ENCODE data around the gene PPP1R3D.
A peak's percentile ranks its signal among the peaks of the same experiment; 100 is the strongest.

The PPP1R3D gene

GRCh38 chr20:59948212-59948611 lies 8.1 kb upstream of the PPP1R3D start:
- no peak for DNase-seq (ENCODE audit: low read depth in 2 of 2)

GRCh38 chr20:59947376-59947775 lies 7.3 kb upstream of the PPP1R3D start:
- no peak for DNase-seq (ENCODE audit: low read depth in 2 of 2)

- no peak for DNase-seq (ENCODE audit: low read depth in 2 of 2)
Observed at GRCh38 chr20:59945731-59946130, 5.6 kb upstream of the PPP1R3D start.

GRCh38 chr20:59945175-59945574 lies 5.1 kb upstream of the PPP1R3D start:
- no peak for DNase-seq (ENCODE audit: low read depth in 2 of 2)

- no peak for DNase-seq (ENCODE audit: low read depth in 2 of 2)
Observed at GRCh38 chr20:59944726-59945125, 4.6 kb upstream of the PPP1R3D start.

- DNase-seq (ENCODE audit: low read depth in 2 of 2), result no peak
Observed at GRCh38 chr20:59942245-59942644, 2.1 kb upstream of the PPP1R3D start.

- no peak for DNase-seq (ENCODE audit: low read depth in 2 of 2)
Observed at GRCh38 chr20:59940956-59941294, 820 bp upstream of the PPP1R3D start.

- no peak for DNase-seq (ENCODE audit: low read depth in 2 of 2)
Observed at GRCh38 chr20:59939879-59940128, 301 bp downstream of the PPP1R3D start.

GRCh38 chr20:59939052-59939878 lies 840 bp downstream of the PPP1R3D start:
- no peak for DNase-seq (ENCODE audit: low read depth in 2 of 2)

- no peak for DNase-seq (ENCODE audit: low read depth in 2 of 2)
Observed at GRCh38 chr20:59938696-59939051, 1.4 kb downstream of the PPP1R3D start.

GRCh38 chr20:59938221-59938620 lies 1.9 kb downstream of the PPP1R3D start:
- DNase-seq (ENCODE audit: low read depth in 2 of 2), result no peak

GRCh38 chr20:59937150-59937549 lies 3.0 kb downstream of the PPP1R3D start:
- DNase-seq (ENCODE audit: low read depth in 2 of 2), result no peak

GRCh38 chr20:59936409-59936808 lies 3.7 kb downstream of the PPP1R3D start:
- DNase-seq (ENCODE audit: low read depth in 2 of 2), result no peak

GRCh38 chr20:59935457-59936185 lies 4.5 kb downstream of the PPP1R3D start:
- no peak for DNase-seq (ENCODE audit: low read depth in 2 of 2)

GRCh38 chr20:59933849-59934585 lies 6.1 kb downstream of the PPP1R3D start:
- DNase-seq (ENCODE audit: low read depth in 2 of 2), result peak; percentile 73 to 76

GRCh38 chr20:59933296-59933848 lies 6.7 kb downstream of the PPP1R3D start, which contains the start of gene SYCP2:
SYCP2 (minus strand) TSS chr20:59933637; CDS start chr20:59922413, 11,224 bp downstream.
- peak; percentile 32 to 52 for DNase-seq (ENCODE audit: low read depth in 2 of 2)

GRCh38 chr20:59932616-59933295 lies 7.3 kb downstream of the PPP1R3D start:
- no peak for DNase-seq (ENCODE audit: low read depth in 2 of 2)

GRCh38 chr20:59931511-59932312 lies 8.4 kb downstream of the PPP1R3D start:
- DNase-seq (ENCODE audit: low read depth in 2 of 2), result no peak

GRCh38 chr20:59925899-59926298 lies 14.2 kb downstream of the PPP1R3D start:
- DNase-seq (ENCODE audit: low read depth in 2 of 2), result no peak

GRCh38 chr20:59925359-59925758 lies 14.7 kb downstream of the PPP1R3D start:
- no peak for DNase-seq (ENCODE audit: low read depth in 2 of 2)

GRCh38 chr20:59923514-59923913 lies 16.6 kb downstream of the PPP1R3D start:
- no peak for DNase-seq (ENCODE audit: low read depth in 2 of 2)

All from stimulated activated CD4-positive, alpha-beta T cell treated with anti-CD3 and anti-CD28 coated beads, Interleukin-4, amount 100 ng/mL, for 48 hours (primary cell).